Panc1 (cell line): ENCODE data around the gene CNPY3.

Experiments used
- POLR2AphosphoS5 ChIP-seq: IDR thresholded peaks from 2 replicates; pipeline ENCODE4 v1.6.1; 2012; ENCODE audit warnings: mild to moderate bottlenecking, low read depth, low read length, moderate library complexity
- REST ChIP-seq, 2 experiments: IDR thresholded peaks; 2 replicates each; pipeline ENCODE4 v1.6.1; 2011 to 2012; ENCODE audit warnings: low read depth in 2 of 2, control low read depth in 1 of 2, low read length in 1 of 2, mild to moderate bottlenecking in 1 of 2, moderate library complexity in 1 of 2; ENCODE audit not compliant: insufficient read depth in 1 of 2
- TCF7L2 ChIP-seq: IDR thresholded peaks from 2 replicates; pipeline ENCODE4 v1.6.1; 2011; ENCODE audit warnings: mild to moderate bottlenecking, low read depth, low read length, inconsistent platforms
- TF ChIP-seq, protein P1 (sequence below): fragments of 450-650 bp; IDR thresholded peaks from 2 replicates; pipeline ENCODE4 v1.5.1; 2017; ENCODE audit warnings: mild to moderate bottlenecking

GRCh38 chr6:42963179-42963854 lies 34.0 kb downstream of the CNPY3 start:
- TF ChIP-seq, protein P1, sequence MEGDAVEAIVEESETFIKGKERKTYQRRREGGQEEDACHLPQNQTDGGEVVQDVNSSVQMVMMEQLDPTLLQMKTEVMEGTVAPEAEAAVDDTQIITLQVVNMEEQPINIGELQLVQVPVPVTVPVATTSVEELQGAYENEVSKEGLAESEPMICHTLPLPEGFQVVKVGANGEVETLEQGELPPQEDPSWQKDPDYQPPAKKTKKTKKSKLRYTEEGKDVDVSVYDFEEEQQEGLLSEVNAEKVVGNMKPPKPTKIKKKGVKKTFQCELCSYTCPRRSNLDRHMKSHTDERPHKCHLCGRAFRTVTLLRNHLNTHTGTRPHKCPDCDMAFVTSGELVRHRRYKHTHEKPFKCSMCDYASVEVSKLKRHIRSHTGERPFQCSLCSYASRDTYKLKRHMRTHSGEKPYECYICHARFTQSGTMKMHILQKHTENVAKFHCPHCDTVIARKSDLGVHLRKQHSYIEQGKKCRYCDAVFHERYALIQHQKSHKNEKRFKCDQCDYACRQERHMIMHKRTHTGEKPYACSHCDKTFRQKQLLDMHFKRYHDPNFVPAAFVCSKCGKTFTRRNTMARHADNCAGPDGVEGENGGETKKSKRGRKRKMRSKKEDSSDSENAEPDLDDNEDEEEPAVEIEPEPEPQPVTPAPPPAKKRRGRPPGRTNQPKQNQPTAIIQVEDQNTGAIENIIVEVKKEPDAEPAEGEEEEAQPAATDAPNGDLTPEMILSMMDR = no peak
- TF ChIP-seq REST (IDR thresholded peaks at IDR 0.05; ENCODE audit: insufficient read depth in 1 of 2, low read depth in 2 of 2, low read length in 1 of 2) (no peak), POLR2AphosphoS5 (no peak), TCF7L2 (no peak)
